DMS153 treated with DMSO at 0.1 percent for 48 hours (cell line): Measurements from ENCODE around the gene TUBB3.
"Not testable (repeated sequence)": the region's sequence is repeated elsewhere in the genome, so short reads cannot be mapped to it uniquely, and the experiment has no call there.

Source experiments
- DNase-seq: peaks from one replicate; lab custom pipeline; 2025; ENCODE audit not compliant: unreplicated experiment; lab: John Stamatoyannopoulos, UW

TUBB3 gene

DNA sequence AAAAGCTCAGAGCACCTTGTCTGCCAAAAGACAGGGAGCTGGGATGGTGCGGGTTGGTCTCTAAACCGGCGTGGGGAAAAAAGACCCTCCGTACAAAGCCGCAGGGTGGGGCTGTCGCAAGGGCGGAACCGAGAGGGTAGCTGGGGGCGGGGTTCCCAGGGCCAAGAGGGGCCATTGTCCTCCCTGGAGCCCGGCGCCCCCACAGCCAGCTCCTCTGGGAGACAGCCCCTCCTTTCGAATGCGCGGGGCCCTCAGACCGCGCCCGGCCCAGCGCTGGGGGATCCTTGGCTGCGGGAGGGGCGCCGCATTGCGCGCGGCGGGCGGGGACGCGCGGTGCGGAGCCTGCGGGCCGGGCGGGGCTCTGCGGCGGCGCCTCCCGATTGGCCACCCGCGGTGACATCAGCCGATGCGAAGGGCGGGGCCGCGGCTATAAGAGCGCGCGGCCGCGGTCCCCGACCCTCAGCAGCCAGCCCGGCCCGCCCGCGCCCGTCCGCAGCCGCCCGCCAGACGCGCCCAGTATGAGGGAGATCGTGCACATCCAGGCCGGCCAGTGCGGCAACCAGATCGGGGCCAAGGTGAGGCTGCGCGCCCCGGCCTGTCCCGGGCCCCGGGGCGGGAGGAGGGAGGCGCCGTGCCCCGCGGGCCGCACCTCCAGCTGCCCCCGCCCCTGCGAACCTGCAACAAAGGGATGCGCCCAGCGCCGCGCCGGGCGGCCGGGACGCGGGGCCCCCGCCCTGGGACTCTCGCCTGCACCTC, at the start of gene TUBB3:
TSS of gene TUBB3 (plus strand) at position 459 of the 756 bp plus-strand sequence. CDS start at position 519, 60 bp downstream.
- peak; percentile 39 for DNase-seq

DNA sequence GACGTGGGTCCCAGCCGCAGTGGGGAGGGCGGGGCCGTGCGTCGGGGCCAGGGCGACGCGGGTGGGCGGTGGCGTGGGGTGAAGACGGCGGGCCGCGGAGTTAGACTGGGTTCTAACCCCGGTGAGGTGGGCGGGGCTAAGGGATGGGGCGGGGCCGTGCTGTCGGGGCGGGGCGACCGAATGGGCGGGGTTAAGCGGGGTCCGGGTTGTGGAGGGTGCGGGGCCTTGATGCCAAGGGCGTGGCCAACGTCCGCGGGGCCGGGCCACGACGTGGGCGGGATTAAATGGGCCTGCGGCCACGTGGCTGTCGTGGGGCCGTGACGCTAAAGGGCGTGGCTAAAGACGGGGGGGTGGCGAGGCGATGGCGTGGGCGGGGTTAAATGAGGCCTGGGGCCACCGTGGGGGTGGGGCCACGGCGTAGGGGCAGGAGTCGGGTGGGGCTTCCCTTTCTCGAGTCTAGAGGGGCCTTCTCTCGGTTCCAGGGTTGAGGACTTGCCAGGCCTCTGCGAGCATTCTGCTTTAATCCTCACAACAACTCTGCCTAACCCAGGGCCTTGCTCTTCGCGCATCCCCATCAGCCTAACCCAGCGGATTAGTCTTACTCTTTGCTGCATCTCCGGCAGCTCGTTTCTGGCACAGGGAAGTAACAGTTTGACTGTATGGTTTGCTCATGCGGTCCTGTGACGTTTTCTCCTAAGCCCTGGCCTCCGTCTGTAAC, 49.0 kb upstream of the TUBB3 start:
- DNase-seq, result peak; percentile 57

- DNase-seq, result not testable (repeated sequence)
Observed at GRCh38 chr16:89879123-89879522, 44.0 kb upstream of the TUBB3 start.

DNA sequence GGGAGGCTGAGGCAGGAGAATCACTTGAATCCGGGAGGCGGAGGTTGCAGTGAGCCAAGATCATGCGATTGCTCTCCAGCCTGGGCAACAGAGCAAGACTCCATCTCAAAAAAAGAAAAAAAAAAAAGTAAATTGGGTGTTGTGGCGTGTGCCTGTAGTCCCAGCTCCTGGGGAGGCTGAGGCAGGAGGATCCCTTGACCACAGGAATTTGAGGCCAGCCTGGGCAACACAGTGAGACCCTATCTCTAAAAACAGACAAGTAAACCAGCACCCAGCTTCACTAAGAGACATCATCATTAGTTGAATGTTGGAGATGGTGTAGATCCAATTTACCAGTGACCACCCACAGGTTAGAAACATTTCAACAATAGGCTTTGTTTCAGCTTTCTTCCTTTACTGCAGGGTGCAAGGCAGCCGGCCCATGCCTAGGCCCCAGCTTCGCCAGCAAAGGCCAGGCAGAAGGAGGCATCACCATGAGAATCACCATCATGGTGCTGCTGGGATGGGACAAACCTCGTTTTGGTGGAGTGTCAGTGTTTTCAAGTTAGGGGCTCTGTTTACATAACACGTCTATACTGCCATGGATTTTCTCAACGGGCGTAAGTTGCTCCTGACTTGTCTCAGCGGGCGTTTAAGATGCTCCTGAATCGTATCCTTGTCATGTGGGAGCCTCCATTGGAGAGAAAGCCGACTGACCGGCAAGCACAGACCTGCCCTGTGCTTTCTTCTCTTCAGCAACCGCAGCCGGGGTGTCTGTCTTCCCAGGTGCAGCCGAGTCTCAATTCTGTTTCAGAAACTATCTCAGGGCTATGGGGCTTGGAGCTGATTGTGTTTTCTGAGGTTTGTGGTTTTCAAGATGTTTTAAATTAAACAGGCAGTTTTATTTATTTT, 42.4 kb upstream of the TUBB3 start:
- DNase-seq, result no peak

DNA sequence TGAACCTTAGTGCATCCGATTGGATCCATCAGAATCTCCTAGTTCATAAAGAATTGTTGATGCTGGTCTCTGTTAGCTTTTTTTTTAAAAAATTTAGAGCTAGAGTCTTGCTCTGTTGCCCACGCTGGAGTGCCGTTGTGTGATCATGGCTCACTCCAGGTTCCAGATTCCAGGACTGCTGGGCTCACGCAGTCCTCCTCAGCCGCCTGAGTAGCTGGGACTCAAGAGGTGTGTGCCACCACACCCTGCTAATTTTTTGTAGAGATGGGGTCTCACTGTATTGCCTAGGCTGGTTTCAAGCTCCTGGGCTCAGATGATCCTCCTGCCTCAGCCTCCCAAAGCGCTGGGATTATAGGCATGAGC, 41.8 kb upstream of the TUBB3 start:
- DNase-seq, result no peak

DNA sequence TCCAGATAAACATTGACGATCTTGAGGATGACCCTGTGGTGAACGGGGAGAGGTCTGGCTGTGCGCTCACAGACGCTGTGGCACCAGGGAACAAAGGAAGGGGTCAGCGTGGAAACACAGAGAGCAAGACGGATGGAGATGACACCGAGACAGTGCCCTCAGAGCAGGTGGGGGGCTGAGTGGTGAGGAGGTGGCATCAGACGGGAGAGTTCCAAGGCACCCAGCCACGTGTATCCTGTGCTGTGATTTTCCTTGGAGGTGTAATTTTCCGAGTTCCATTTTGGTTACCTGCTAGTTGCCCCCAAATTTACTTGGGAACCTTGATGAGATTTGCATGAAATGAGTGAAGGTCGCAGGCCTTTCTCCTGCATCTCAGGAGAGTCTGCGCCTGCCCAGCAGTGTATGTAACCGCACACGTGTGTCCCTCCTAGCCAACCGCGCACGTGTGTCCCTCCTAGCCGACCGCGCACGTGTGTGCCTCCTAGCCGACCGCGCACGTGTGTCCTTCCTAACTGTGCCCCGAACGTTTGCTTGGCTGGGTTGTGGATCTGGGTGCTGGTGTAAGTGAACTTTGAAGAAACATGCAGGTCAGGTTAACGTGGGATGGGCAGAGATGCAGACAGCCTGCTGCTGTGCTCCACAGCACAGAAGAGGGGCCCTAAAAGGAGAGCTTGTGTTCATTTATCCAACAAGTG, 39.6 kb upstream of the TUBB3 start:
- DNase-seq, result no peak

GRCh38 chr16:89884041-89884421, 39.1 kb upstream of the TUBB3 start:
- DNase-seq, result no peak

DNA sequence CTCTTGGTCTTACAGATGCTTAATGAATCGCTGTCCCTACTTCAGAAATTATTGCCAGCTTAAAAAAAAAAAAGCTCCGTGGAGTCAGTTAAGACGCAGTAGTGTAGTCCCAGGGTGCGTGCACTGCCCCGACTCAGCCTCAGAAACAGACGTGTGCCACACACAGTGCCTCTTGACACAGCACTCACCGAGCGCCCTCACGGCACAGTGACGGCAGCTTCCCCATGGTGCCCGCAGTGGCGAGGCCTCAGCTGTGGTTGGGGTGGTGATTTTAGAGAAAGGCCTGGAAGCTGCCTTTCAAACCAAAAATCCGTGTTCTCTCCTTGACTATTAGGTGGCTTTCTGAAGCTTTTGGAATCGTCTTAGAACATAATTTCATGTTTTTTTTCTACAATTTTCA, 35.9 kb upstream of the TUBB3 start:
- DNase-seq, result no peak

DNA sequence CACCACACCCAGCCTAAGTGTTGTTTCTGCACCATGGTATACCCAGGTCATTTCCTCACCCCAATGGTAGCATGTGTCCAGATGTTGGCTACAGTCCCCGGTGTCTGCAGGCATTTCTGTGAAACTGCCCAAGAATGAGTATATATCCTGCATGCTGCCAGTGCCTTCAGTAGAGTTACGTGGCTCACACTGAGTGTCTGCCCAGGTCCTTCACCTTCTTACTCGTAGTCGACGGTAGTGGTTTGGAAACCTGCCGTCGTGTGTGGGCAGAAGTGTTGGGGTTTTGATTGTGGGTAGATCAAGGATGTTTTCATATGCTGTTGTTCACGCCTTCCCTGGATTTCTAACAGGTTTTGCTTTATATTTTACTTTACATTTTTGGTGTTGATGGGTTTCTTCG, 32.9 kb upstream of the TUBB3 start:
- DNase-seq, result no peak

GRCh38 chr16:89890886-89891657, 32.1 kb upstream of the TUBB3 start:
- DNase-seq, result no peak

GRCh38 chr16:89892055-89892630, 31.0 kb upstream of the TUBB3 start:
- no peak for DNase-seq

DNA sequence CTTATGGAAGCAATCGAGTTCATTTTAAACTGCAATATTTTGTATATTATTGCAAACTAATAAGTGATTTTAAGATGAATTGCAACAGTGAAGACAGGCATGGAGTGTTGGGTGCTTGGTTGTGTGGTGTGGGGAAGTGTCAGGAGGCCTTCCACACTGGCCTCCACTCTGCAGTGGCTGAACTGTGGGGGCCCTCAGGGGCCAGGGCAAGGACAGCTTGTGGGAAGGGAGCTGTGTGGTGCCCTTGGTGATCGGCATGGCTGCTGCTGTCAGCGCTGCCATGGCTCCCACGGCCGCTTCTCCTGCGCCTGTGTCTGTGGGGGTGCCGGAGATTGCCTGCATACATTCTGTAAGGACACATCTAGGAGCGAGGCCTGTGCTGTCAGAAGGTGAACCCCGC, 30.5 kb upstream of the TUBB3 start:
- no peak for DNase-seq

- no peak for DNase-seq
Observed at GRCh38 chr16:89893642-89894548, 29.2 kb upstream of the TUBB3 start.

- no peak for DNase-seq
Observed at GRCh38 chr16:89895482-89896250, 27.5 kb upstream of the TUBB3 start.

DNA sequence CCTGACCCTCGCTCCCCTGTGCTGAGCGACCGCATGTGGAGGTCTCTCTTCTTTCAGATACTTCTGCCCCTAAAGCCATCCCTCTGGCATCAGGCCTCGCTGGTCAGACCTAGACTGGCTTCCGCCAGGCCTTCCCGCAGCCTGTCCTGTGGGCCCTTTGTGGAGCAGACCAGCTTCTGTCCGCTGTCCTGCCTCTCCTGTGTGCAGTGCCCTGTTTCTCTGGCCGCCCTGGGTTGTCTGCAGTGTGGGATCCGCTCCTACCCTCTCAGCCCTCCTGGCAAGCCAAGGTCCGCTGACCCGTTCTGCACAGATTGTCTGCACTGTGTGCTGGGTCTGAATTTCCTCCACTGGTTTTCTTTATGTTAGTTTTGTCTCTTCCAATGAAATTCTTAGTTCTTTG, 25.9 kb upstream of the TUBB3 start:
- DNase-seq, result no peak

DNA sequence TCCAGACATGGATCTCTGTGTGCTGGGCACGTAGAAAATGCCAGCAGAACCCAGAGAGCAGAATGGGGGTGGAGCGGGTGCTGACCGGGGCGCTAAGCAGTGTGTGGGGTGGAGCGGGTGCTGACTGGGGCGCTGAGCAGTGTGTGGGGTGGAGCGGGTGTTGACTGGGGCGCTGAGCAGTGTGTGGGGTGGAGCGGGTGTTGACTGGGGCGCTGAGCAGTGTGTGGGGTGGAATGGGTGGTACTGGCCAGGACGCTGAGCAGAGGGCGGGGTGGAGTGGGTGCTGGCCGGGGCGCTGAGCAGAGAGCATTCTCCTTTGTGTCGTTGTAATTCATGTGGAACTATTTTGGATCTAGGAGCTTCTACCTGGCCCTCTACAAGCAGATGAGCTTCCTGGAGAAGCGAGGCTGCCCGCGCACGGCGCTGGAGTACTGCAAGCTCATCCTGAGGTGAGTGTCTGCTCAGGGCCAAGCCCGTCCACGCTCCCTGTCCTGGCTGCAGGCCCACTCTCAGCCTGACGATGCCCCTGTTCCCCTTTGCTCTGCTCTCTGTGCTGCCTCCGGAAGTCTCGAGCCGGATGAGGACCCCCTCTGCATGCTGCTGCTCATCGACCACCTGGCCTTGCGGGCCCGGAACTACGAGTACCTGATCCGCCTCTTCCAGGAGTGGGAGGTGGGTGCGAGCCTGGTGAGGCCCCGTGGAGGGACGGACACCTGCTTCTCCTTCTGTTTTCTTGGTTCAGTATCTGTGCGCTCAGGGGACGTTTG, 24.8 kb upstream of the TUBB3 start:
- no peak for DNase-seq

- no peak for DNase-seq
Observed at GRCh38 chr16:89899879-89900481, 23.2 kb upstream of the TUBB3 start.
